Measurements from ENCODE around the gene RNF169. TPM values are rescaled to one million over a fixed set of nuclear protein-coding genes. Genes with fewer than 3 reads are reported as not detected.
A peak's percentile ranks its signal among the peaks of the same experiment; 100 is the strongest.

The RNF169 gene
- total and polyA plus RNA-seq, 12 donors = 2.3 to 14.0 (median 10.8) TPM

GRCh38 chr11:74723511-74723910 lies 25.1 kb upstream of the RNF169 start:
- H3K4me1 ChIP-seq = peaks cover 11 to 38% (median 30%) of the 10 kb centered on the region in 9 donors
- H3K27ac ChIP-seq = no peak overlapping the region
- intact Hi-C loops (cut with DNase I) = loop anchor here in 3 of 10 donors (5.0 to 10.0 kb wide), 3 partner anchors 79 to 269 kb away; no protein-coding TSS in a partner anchor

GRCh38 chr11:74725701-74726100 lies 22.9 kb upstream of the RNF169 start:
- Histone ChIP-seq H3K36me3 (no peaks in the 10 kb centered on the region), H3K27me3 (peaks cover 0 to 23% (median 9%) of the 10 kb centered on the region in 7 donors), H3K27ac (peak overlapping the region in 7 of 10 donors; percentile 14 to 64 (median 40)), H3K4me1 (peaks cover 9 to 29% (median 24%) of the 10 kb centered on the region in 9 donors), H3K4me3 (no peak overlapping the region), H3K9me3 (no peaks in the 10 kb centered on the region)
- TF ChIP-seq CTCF (IDR thresholded peaks at IDR 0.05) = no peak
- intact Hi-C loops (cut with DNase I) = loop anchor here in 9 of 10 donors (1.0 to 10.0 kb wide), 7 partner anchors 23 to 271 kb away; no protein-coding TSS in a partner anchor
- DNase-seq = no peak
- peak in 2 of 8 donors; percentile 16 to 36 for ATAC-seq
- 54 to 59% methylated on average over 4 of the region's 4 CpGs for WGBS, 2 donors

More at GRCh38 chr11:74723511-74723910, 25.1 kb upstream of the RNF169 start:
- H3K36me3 ChIP-seq = no peaks in the 10 kb centered on the region
- peaks cover 0 to 6% (median 0%) of the 10 kb centered on the region in 7 donors for H3K27me3 ChIP-seq
- no peak for DNase-seq
- H3K4me3 ChIP-seq = no peak overlapping the region
- 85 to 86% methylated on average over 5 of the region's 5 CpGs for WGBS, 2 donors
- no peaks in the 10 kb centered on the region for H3K9me3 ChIP-seq
- no peak for TF ChIP-seq CTCF (IDR thresholded peaks at IDR 0.05)
- ATAC-seq = no peak

GRCh38 chr11:74726547-74727182 lies 22.0 kb upstream of the RNF169 start:
- Histone ChIP-seq H3K4me3 (no peak overlapping the region), H3K4me1 (peaks cover 3 to 24% (median 18%) of the 10 kb centered on the region in 9 donors), H3K27me3 (peaks cover 0 to 31% (median 16%) of the 10 kb centered on the region in 7 donors), H3K36me3 (no peaks in the 10 kb centered on the region), H3K9me3 (no peaks in the 10 kb centered on the region), H3K27ac (peak overlapping the region in 3 of 10 donors; percentile 24 to 61 (median 56))
- WGBS, 2 donors = 12 to 18% methylated on average over 13 of the region's 13 CpGs
- DNase-seq (peak; percentile 68 to 70), ATAC-seq (peak; percentile 84 to 93 (median 91))
- intact Hi-C loops (cut with DNase I) = loop anchor here in 9 of 10 donors (1.0 to 10.0 kb wide), 7 partner anchors 24 to 272 kb away; no protein-coding TSS in a partner anchor
- peak; percentile 79 to 95 (median 94) for TF ChIP-seq CTCF (IDR thresholded peaks at IDR 0.05)

GRCh38 chr11:74729397-74729796 lies 19.3 kb upstream of the RNF169 start:
- peak overlapping the region in 1 of 10 donors; percentile 35 for H3K4me3 ChIP-seq
- peaks cover 3 to 28% (median 17%) of the 10 kb centered on the region in 9 donors for H3K4me1 ChIP-seq
- H3K27ac ChIP-seq = no peak overlapping the region
- H3K9me3 ChIP-seq = no peaks in the 10 kb centered on the region
- intact Hi-C loops (cut with DNase I) = loop anchor here in 7 of 10 donors (5.0 to 10.0 kb wide), 4 partner anchors 85 to 275 kb away; no protein-coding TSS in a partner anchor
- no peaks in the 10 kb centered on the region for H3K36me3 ChIP-seq
- peaks cover 0 to 58% (median 42%) of the 10 kb centered on the region in 7 donors for H3K27me3 ChIP-seq
- whole genome bisulfite sequencing, 2 donors = 75 to 76% methylated on average over 4 of the region's 4 CpGs
- TF ChIP-seq CTCF (IDR thresholded peaks at IDR 0.05) = no peak
- DNase-seq (no peak), ATAC-seq (no peak)
